ENCODE measurements around the gene DSP.

Gene DSP

GRCh38 chr6:7534192-7534591, 7.3 kb upstream of the DSP start:
- TF ChIP-seq CTCF (IDR thresholded peaks at IDR 0.05; ENCODE audit: low read depth, low read length) (no peak), EZH2phosphoT487 (IDR thresholded peaks at IDR 0.05; ENCODE audit: low read depth) (no peak)
- Histone ChIP-seq H3K27me3 (ENCODE audit: low read depth, low read length) (0 out of 2 replicates have a peak, but pooled peaks cover 5% of the 10 kb centered on the region), H3K27ac (ENCODE audit: low read length) (no peak overlapping the region), H3K79me2 (ENCODE audit: low read length) (no peaks in the 10 kb centered on the region), H3K36me3 (replicated peaks; ENCODE audit: low read depth, low read length) (no peaks in the 10 kb centered on the region), H3K4me1 (ENCODE audit: low read length) (no peaks in the 10 kb centered on the region), H3K9me3 (ENCODE audit: insufficient read depth, low read length) (no peaks in the 10 kb centered on the region), H2AFZ (ENCODE audit: low read depth, low read length) (no peak overlapping the region), H3K4me2 (ENCODE audit: low read length) (no peak overlapping the region), H3K4me3 (ENCODE audit: low read length) (no peak overlapping the region), H4K20me1 (ENCODE audit: insufficient read depth, low read length) (no peaks in the 10 kb centered on the region), H3K9ac (ENCODE audit: low read length) (no peak overlapping the region)

- no peak overlapping the region for H3K9ac ChIP-seq (ENCODE audit: low read length)
- no peaks in the 10 kb centered on the region for H3K79me2 ChIP-seq (ENCODE audit: low read length)
- TF ChIP-seq EZH2phosphoT487 (IDR thresholded peaks at IDR 0.05; ENCODE audit: low read depth) = no peak
- TF ChIP-seq CTCF (IDR thresholded peaks at IDR 0.05; ENCODE audit: low read depth, low read length) = no peak
- 0 out of 2 replicates have a peak, but pooled peaks cover 5% of the 10 kb centered on the region for H3K27me3 ChIP-seq (ENCODE audit: low read depth, low read length)
- no peak overlapping the region for H3K27ac ChIP-seq (ENCODE audit: low read length)
- no peaks in the 10 kb centered on the region for H3K36me3 ChIP-seq (replicated peaks; ENCODE audit: low read depth, low read length)
- H2AFZ ChIP-seq (ENCODE audit: low read depth, low read length) = no peak overlapping the region
- H3K4me3 ChIP-seq (ENCODE audit: low read length) = no peak overlapping the region
- no peaks in the 10 kb centered on the region for H3K4me1 ChIP-seq (ENCODE audit: low read length)
- no peak overlapping the region for H3K4me2 ChIP-seq (ENCODE audit: low read length)
- no peaks in the 10 kb centered on the region for H4K20me1 ChIP-seq (ENCODE audit: insufficient read depth, low read length)
- no peaks in the 10 kb centered on the region for H3K9me3 ChIP-seq (ENCODE audit: insufficient read depth, low read length)
Observed at GRCh38 chr6:7535498-7535897, 6.0 kb upstream of the DSP start.

GRCh38 chr6:7537565-7538174, 3.8 kb upstream of the DSP start:
- Histone ChIP-seq H2AFZ (ENCODE audit: low read depth, low read length) (no peak overlapping the region), H3K27me3 (ENCODE audit: low read depth, low read length) (0 out of 2 replicates have a peak, but pooled peaks cover 8% of the 10 kb centered on the region), H4K20me1 (ENCODE audit: insufficient read depth, low read length) (no peaks in the 10 kb centered on the region), H3K27ac (ENCODE audit: low read length) (no peak overlapping the region), H3K79me2 (ENCODE audit: low read length) (no peaks in the 10 kb centered on the region), H3K4me1 (ENCODE audit: low read length) (no peaks in the 10 kb centered on the region), H3K9me3 (ENCODE audit: insufficient read depth, low read length) (no peaks in the 10 kb centered on the region), H3K4me3 (ENCODE audit: low read length) (no peak overlapping the region), H3K36me3 (replicated peaks; ENCODE audit: low read depth, low read length) (no peaks in the 10 kb centered on the region), H3K9ac (ENCODE audit: low read length) (no peak overlapping the region), H3K4me2 (ENCODE audit: low read length) (no peak overlapping the region)
- no peak for TF ChIP-seq CTCF (IDR thresholded peaks at IDR 0.05; ENCODE audit: low read depth, low read length)
- TF ChIP-seq EZH2phosphoT487 (IDR thresholded peaks at IDR 0.05; ENCODE audit: low read depth) = no peak

- no peak overlapping the region for H3K9ac ChIP-seq (ENCODE audit: low read length)
- H3K27me3 ChIP-seq (ENCODE audit: low read depth, low read length) = 0 out of 2 replicates have a peak, but pooled peaks cover 8% of the 10 kb centered on the region
- no peaks in the 10 kb centered on the region for H3K36me3 ChIP-seq (replicated peaks; ENCODE audit: low read depth, low read length)
- H3K4me2 ChIP-seq (ENCODE audit: low read length) = no peak overlapping the region
- H3K4me1 ChIP-seq (ENCODE audit: low read length) = no peaks in the 10 kb centered on the region
- no peaks in the 10 kb centered on the region for H3K9me3 ChIP-seq (ENCODE audit: insufficient read depth, low read length)
- no peak overlapping the region for H2AFZ ChIP-seq (ENCODE audit: low read depth, low read length)
- no peak overlapping the region for H3K27ac ChIP-seq (ENCODE audit: low read length)
- TF ChIP-seq EZH2phosphoT487 (IDR thresholded peaks at IDR 0.05; ENCODE audit: low read depth) = no peak
- TF ChIP-seq CTCF (IDR thresholded peaks at IDR 0.05; ENCODE audit: low read depth, low read length) = no peak
- H4K20me1 ChIP-seq (ENCODE audit: insufficient read depth, low read length) = no peaks in the 10 kb centered on the region
- no peak overlapping the region for H3K4me3 ChIP-seq (ENCODE audit: low read length)
- H3K79me2 ChIP-seq (ENCODE audit: low read length) = no peaks in the 10 kb centered on the region
Observed at GRCh38 chr6:7538484-7538883, 3.0 kb upstream of the DSP start.

Data from OCI-LY3 (cell line).